H1 (cell line): ENCODE data around the gene OR2A42. TPM values are rescaled to one million over a fixed set of nuclear protein-coding genes. Genes with fewer than 3 reads are reported as not detected.
"Not testable (repeated sequence)": the region's sequence is repeated elsewhere in the genome, so short reads cannot be mapped to it uniquely, and the experiment has no call there.

Experiments used
- CTCF ChIA-PET: fragments of 300-600 bp; sonication (Branson Sonifier 250); formaldehyde crosslinking; loops from one replicate; lab custom pipeline; 2021; ENCODE audit not compliant: partially characterized antibody; lab: Charles Lee
- POLR2A ChIA-PET: fragments of 300-600 bp; sonication (Branson Sonifier 250); formaldehyde crosslinking; loops from one replicate; lab custom pipeline; 2021; ENCODE audit warnings: inconsistent platforms; ENCODE audit not compliant: partially characterized antibody; lab: Charles Lee
- DNase-seq, 2 experiments: peaks; one replicate each; pipeline versions ENCODE4 v3.0.0 to v3.0.0-alpha.2; 2010 to 2022; ENCODE audit warnings: low spot score in 2 of 2, low read depth in 1 of 2, mixed read lengths in 1 of 2
- FAIRE-seq: peaks from 2 replicates; lab custom pipeline; 2011; peaks lifted over from hg19 to GRCh38; lab: Jason Lieb, UNC
- H2AFZ ChIP-seq: 2 replicates; pipeline ENCODE4 v1.8.1; 2012; ENCODE audit warnings: low read length, inconsistent platforms
- H2AK5ac ChIP-seq: 2 replicates; pipeline ENCODE4 v1.6.1; 2013; ENCODE audit warnings: low read depth, low read length
- H2BK120ac ChIP-seq: replicated peaks from 2 replicates; pipeline ENCODE3; 2013; ENCODE audit warnings: low read depth, low read length, inconsistent platforms
- H2BK12ac ChIP-seq: 2 replicates; pipeline ENCODE4 v1.6.1; 2013; ENCODE audit warnings: low read depth, low read length
- H2BK15ac ChIP-seq: 2 replicates; pipeline ENCODE4 v1.6.1; 2013; ENCODE audit warnings: low read length
- H2BK20ac ChIP-seq: 2 replicates; pipeline ENCODE4 v1.6.1; 2013; ENCODE audit warnings: low read length
- H2BK5ac ChIP-seq: 2 replicates; pipeline ENCODE4 v1.6.1; 2013; ENCODE audit warnings: low read depth, low read length
- H3K14ac ChIP-seq: 2 replicates; pipeline ENCODE4 v1.6.1; 2013; ENCODE audit warnings: inconsistent platforms; ENCODE audit not compliant: insufficient read length
- H3K18ac ChIP-seq: 2 replicates; pipeline ENCODE4 v1.6.1; 2013; ENCODE audit warnings: low read length; ENCODE audit errors: extremely low read depth
- H3K23ac ChIP-seq: 2 replicates; pipeline ENCODE4 v1.6.1; 2013; ENCODE audit warnings: inconsistent platforms; ENCODE audit not compliant: insufficient read length
- H3K23me2 ChIP-seq: 2 replicates; pipeline ENCODE4 v1.6.1; 2013; ENCODE audit warnings: low read depth, low read length
- H3K27ac ChIP-seq: 2 replicates; pipeline ENCODE4 v1.6.1; 2011; ENCODE audit warnings: low read depth, low read length, inconsistent platforms
- H3K27me3 ChIP-seq, 4 experiments: replicated peaks in 1 of 4; 1 replicate in 1 of 4; 2 replicates in 3 of 4; pipeline versions ENCODE4 v1.6.1 to v1.8.1; 2011 to 2013; ENCODE audit warnings: low read length in 3 of 4, mild to moderate bottlenecking in 3 of 4, inconsistent platforms in 2 of 4, mixed read lengths in 2 of 4, moderate library complexity in 1 of 4; ENCODE audit not compliant: control insufficient read depth in 3 of 4, insufficient read depth in 3 of 4; ENCODE audit errors: extremely low read depth in 1 of 4
- H3K36me3 ChIP-seq, 4 experiments: 2 replicates each; pipeline versions ENCODE4 v1.6.1 to v1.8.1; 2011 to 2013; ENCODE audit warnings: mild to moderate bottlenecking in 4 of 4, low read length in 3 of 4, moderate library complexity in 2 of 4, control low read depth in 1 of 4, inconsistent platforms in 1 of 4; ENCODE audit not compliant: insufficient read depth in 4 of 4, control insufficient read depth in 2 of 4
- H3K4ac ChIP-seq: replicated peaks from 2 replicates; pipeline ENCODE3; 2013; ENCODE audit warnings: low read length, low read depth, mixed read lengths, inconsistent platforms; ENCODE audit not compliant: insufficient read length
- H3K4me1 ChIP-seq, 4 experiments: replicated peaks in 1 of 4; 1 replicate in 1 of 4; 2 replicates in 3 of 4; pipeline versions ENCODE4 v1.6.1 to v1.8.1; 2011 to 2013; ENCODE audit warnings: low read length in 3 of 4, inconsistent platforms in 2 of 4, mixed read lengths in 1 of 4; ENCODE audit not compliant: insufficient read depth in 4 of 4, control insufficient read depth in 3 of 4
- H3K4me2 ChIP-seq, 2 experiments: 2 replicates each; pipeline versions ENCODE4 v1.6.1 to v1.8.1; 2011 to 2013; ENCODE audit warnings: low read depth in 2 of 2, low read length in 2 of 2, control low read depth in 1 of 2, inconsistent platforms in 1 of 2, mild to moderate bottlenecking in 1 of 2; ENCODE audit not compliant: insufficient read depth in 1 of 2
- H3K4me3 ChIP-seq, 4 experiments: fragments of 200-600, 300-600 bp in 1 of 4; sonication (generic), shearing (Covaris generic), sonication (Bioruptor Twin) in 1 of 4; 2 replicates each; pipeline versions ENCODE4 v1.5.1 to v1.8.1; 2011 to 2016; ENCODE audit warnings: low read length in 4 of 4, low read depth in 3 of 4, control low read depth in 2 of 4, inconsistent platforms in 2 of 4, mild to moderate bottlenecking in 2 of 4, mixed read lengths in 1 of 4, moderate library complexity in 1 of 4; ENCODE audit not compliant: insufficient read depth in 2 of 4; ENCODE audit errors: extremely low read depth in 1 of 4
- H3K56ac ChIP-seq: replicated peaks from 2 replicates; pipeline ENCODE3; 2013; ENCODE audit warnings: low read depth, mild to moderate bottlenecking, mixed read lengths, low read length, inconsistent platforms; ENCODE audit not compliant: insufficient read length
- H3K79me1 ChIP-seq: 2 replicates; pipeline ENCODE4 v1.6.1; 2013; ENCODE audit warnings: low read depth, low read length, control low read depth
- H3K79me2 ChIP-seq, 2 experiments: 2 replicates each; pipeline versions ENCODE4 v1.6.1 to v1.8.1; 2012 to 2013; ENCODE audit warnings: low read length in 2 of 2, mild to moderate bottlenecking in 2 of 2, inconsistent platforms in 1 of 2; ENCODE audit not compliant: insufficient read depth in 2 of 2, control insufficient read depth in 1 of 2
- H3K9ac ChIP-seq, 4 experiments: replicated peaks in 1 of 4; 1 replicate in 1 of 4; 2 replicates in 3 of 4; pipeline versions ENCODE4 v1.6.1 to v1.8.1; 2011 to 2013; ENCODE audit warnings: low read depth in 3 of 4, low read length in 3 of 4, control low read depth in 2 of 4, mild to moderate bottlenecking in 2 of 4, moderate library complexity in 2 of 4, inconsistent platforms in 1 of 4; ENCODE audit errors: extremely low read depth in 1 of 4
- H3K9me3 ChIP-seq, 2 experiments: 2 replicates each; pipeline versions ENCODE4 v1.6.1 to v1.8.1; 2012 to 2013; ENCODE audit warnings: mild to moderate bottlenecking in 2 of 2, moderate library complexity in 2 of 2, control low read depth in 1 of 2, inconsistent platforms in 1 of 2, low read depth in 1 of 2, low read length in 1 of 2, mixed read lengths in 1 of 2; ENCODE audit not compliant: insufficient read depth in 2 of 2
- H4K20me1 ChIP-seq, 2 experiments: replicated peaks in 1 of 2; 2 replicates each; pipeline versions ENCODE3 to v1.8.1; 2011 to 2013; ENCODE audit warnings: inconsistent platforms in 2 of 2, low read length in 2 of 2, mild to moderate bottlenecking in 1 of 2; ENCODE audit not compliant: insufficient read depth in 2 of 2, control insufficient read depth in 1 of 2
- H4K5ac ChIP-seq: 2 replicates; pipeline ENCODE4 v1.6.1; 2013; ENCODE audit warnings: low read length, low read depth, mixed read lengths, inconsistent platforms; ENCODE audit not compliant: insufficient read length
- H4K8ac ChIP-seq: 2 replicates; pipeline ENCODE4 v1.8.0; 2013; ENCODE audit warnings: mild to moderate bottlenecking, moderate library complexity, low read length, inconsistent platforms; ENCODE audit not compliant: insufficient read depth; ENCODE audit errors: extremely low read depth
- H4K91ac ChIP-seq: replicated peaks from 2 replicates; pipeline ENCODE3; 2013; ENCODE audit warnings: low read length, mixed read lengths, inconsistent platforms; ENCODE audit not compliant: insufficient read length
- WGBS, 2 experiments: shearing (Covaris generic) in 1 of 2; methylation state at CpG; one replicate each; pipeline versions ENCODE4 v1.1.6 to v1.1.7; 2013 to 2015; ENCODE audit warnings: low lambda C conversion rate in 2 of 2, mixed read lengths in 2 of 2, inconsistent platforms in 1 of 2, low coverage in 1 of 2, missing lambda C conversion rate in 1 of 2; ENCODE audit not compliant: insufficient replicate concordance in 2 of 2, insufficient coverage in 1 of 2, insufficient read length in 1 of 2; ENCODE audit errors: extremely low coverage in 1 of 2, missing lambda C conversion rate in 1 of 2; 5-methylcytosine and 5-hydroxymethylcytosine counted together
- polyA plus RNA-seq, 7 experiments: library from polyadenylated mRNA; depleted of rRNA in 3 of 7; stranded (reverse) in 5 of 7; unstranded in 2 of 7; fragments of >200 nt in 5 of 7; fragments of 200-250 nt in 2 of 7; gene quantifications; 1 replicate in 5 of 7; 2 replicates in 1 of 7; 4 replicates in 1 of 7; pipeline versions ENCODE4 v1.2.1 to v1.2.3, GENCODE V29; 2011 to 2013; ENCODE audit warnings: missing spikeins in 2 of 7, mixed read lengths in 2 of 7
- total RNA-seq: library from RNA; stranded (reverse); fragmentation: NEBNext Ultra II Directional; extraction: Animal tissue kit (Norgen Biotek cat#: 25700); gene quantifications from 2 replicates; pipeline ENCODE4 v1.2.1, GENCODE V29; 2021

The OR2A42 gene
- total and polyA plus RNA-seq, 2 of the 8 experiments (the other 6 are each of a cell fraction or from before 2014, with no cell fraction given) = not detected

DNA sequence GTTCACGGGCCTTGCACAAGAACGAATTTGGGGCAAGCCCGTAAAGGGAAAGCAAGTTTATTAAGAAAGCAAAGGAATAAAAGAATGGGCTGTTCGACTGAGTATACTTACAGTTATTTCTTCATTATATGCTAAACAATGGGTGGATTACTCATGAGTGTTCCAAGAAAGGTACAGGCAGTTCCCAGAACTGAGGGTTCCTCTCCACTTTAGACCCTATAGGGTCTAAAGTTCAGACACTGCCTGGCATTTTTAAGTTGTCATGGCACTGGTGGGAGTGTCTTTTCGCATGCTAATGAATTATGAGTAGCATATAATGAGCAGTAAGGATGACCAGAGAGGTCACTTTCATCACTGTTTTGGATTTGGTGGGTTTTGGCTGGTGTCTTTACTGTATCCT is 34.1 kb downstream of the OR2A42 start:
- H3K27me3 ChIP-seq, H3K9ac ChIP-seq, H4K5ac ChIP-seq, H2BK5ac ChIP-seq, H3K79me1 ChIP-seq, H3K4ac ChIP-seq, H2AK5ac ChIP-seq, H2BK120ac ChIP-seq, H3K4me2 ChIP-seq, H3K23me2 ChIP-seq, H2AFZ ChIP-seq, H3K9me3 ChIP-seq, H2BK15ac ChIP-seq, DNase-seq, H3K23ac ChIP-seq, H3K56ac ChIP-seq, H3K36me3 ChIP-seq, H3K14ac ChIP-seq, H3K18ac ChIP-seq, H2BK12ac ChIP-seq, H2BK20ac ChIP-seq, H3K4me3 ChIP-seq, H3K27ac ChIP-seq, CTCF ChIA-PET, H4K91ac ChIP-seq, FAIRE-seq, H4K20me1 ChIP-seq, POLR2A ChIA-PET, H3K79me2 ChIP-seq, H3K4me1 ChIP-seq, H4K8ac ChIP-seq: not testable (repeated sequence)
- WGBS, 2 experiments = no CpG with 5 or more reads among the region's 5 CpGs

DNA sequence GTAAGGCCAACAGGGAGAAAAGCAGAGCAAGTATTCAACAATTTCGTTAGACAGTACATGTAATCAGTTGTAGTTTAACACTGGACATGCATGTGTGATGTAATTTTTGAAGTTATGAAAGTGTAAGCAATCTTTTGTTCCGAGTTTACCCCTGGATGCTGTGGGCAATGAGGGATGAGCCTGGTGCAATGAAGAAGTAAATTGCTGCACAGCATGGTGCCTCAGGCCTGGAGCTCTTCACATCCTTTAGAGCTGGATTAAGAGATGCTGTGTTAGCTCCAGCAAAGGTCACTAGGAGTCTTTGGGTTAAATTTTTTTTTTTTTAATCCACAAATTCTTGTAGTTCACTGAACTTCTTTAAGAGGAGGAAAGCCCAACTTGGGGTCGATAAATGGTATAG is 36.3 kb downstream of the OR2A42 start:
- H3K79me1 ChIP-seq, H3K36me3 ChIP-seq, H3K9me3 ChIP-seq, POLR2A ChIA-PET, H3K14ac ChIP-seq, CTCF ChIA-PET, DNase-seq, FAIRE-seq, H4K20me1 ChIP-seq, H2BK20ac ChIP-seq, H3K27ac ChIP-seq, H2BK15ac ChIP-seq, H3K79me2 ChIP-seq, H3K23me2 ChIP-seq, H3K23ac ChIP-seq, H3K4me3 ChIP-seq, H4K91ac ChIP-seq, H3K4me2 ChIP-seq, H2AFZ ChIP-seq, H3K9ac ChIP-seq, H2BK12ac ChIP-seq, H2BK5ac ChIP-seq, H3K4me1 ChIP-seq, H4K8ac ChIP-seq, H4K5ac ChIP-seq, H3K56ac ChIP-seq, H2BK120ac ChIP-seq, H3K4ac ChIP-seq, H3K27me3 ChIP-seq, H2AK5ac ChIP-seq, H3K18ac ChIP-seq: not testable (repeated sequence)
- WGBS, 2 experiments = no CpG with 5 or more reads among the region's 3 CpGs
